ENCODE measurements around the gene PACSIN1.

GRCh38 chr6:34539181-34539580, 73.3 kb downstream of the PACSIN1 start:
- TF ChIP-seq POLR2A (IDR thresholded peaks at IDR 0.05), result no peak
- TF ChIP-seq, protein P1, sequence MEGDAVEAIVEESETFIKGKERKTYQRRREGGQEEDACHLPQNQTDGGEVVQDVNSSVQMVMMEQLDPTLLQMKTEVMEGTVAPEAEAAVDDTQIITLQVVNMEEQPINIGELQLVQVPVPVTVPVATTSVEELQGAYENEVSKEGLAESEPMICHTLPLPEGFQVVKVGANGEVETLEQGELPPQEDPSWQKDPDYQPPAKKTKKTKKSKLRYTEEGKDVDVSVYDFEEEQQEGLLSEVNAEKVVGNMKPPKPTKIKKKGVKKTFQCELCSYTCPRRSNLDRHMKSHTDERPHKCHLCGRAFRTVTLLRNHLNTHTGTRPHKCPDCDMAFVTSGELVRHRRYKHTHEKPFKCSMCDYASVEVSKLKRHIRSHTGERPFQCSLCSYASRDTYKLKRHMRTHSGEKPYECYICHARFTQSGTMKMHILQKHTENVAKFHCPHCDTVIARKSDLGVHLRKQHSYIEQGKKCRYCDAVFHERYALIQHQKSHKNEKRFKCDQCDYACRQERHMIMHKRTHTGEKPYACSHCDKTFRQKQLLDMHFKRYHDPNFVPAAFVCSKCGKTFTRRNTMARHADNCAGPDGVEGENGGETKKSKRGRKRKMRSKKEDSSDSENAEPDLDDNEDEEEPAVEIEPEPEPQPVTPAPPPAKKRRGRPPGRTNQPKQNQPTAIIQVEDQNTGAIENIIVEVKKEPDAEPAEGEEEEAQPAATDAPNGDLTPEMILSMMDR (IDR thresholded peaks at IDR 0.05), result no peak
